Glutamatergic neuron (in vitro differentiated cells): ENCODE data around the gene RBBP7. TPM values are rescaled to one million over a fixed set of nuclear protein-coding genes. Genes with fewer than 3 reads are reported as not detected.

Experiments
- DNase-seq: peaks from one replicate; pipeline ENCODE4 v3.0.0; 2022
- H3K27ac Mint-ChIP-seq: one replicate; pipeline ENCODE4 v1.8.0; 2020; ENCODE audit warnings: mild to moderate bottlenecking, mixed read lengths, inconsistent platforms; ENCODE audit not compliant: unreplicated experiment
- H3K27me3 Mint-ChIP-seq: one replicate; pipeline ENCODE4 v1.8.0; 2020; ENCODE audit warnings: mild to moderate bottlenecking, moderate library complexity, mixed read lengths, inconsistent platforms; ENCODE audit not compliant: unreplicated experiment
- H3K36me3 Mint-ChIP-seq: one replicate; pipeline ENCODE4 v1.8.0; 2020; ENCODE audit warnings: mild to moderate bottlenecking, mixed read lengths, inconsistent platforms; ENCODE audit not compliant: unreplicated experiment
- H3K4me1 Mint-ChIP-seq: one replicate; pipeline ENCODE4 v1.8.0; 2020; ENCODE audit warnings: mild to moderate bottlenecking, low read depth, mixed read lengths, inconsistent platforms; ENCODE audit not compliant: unreplicated experiment
- H3K4me3 Mint-ChIP-seq: one replicate; pipeline ENCODE4 v1.8.0; 2020; ENCODE audit warnings: mild to moderate bottlenecking, mixed read lengths, inconsistent platforms; ENCODE audit not compliant: unreplicated experiment
- H3K9me3 Mint-ChIP-seq: one replicate; pipeline ENCODE4 v1.8.0; 2020; ENCODE audit warnings: mild to moderate bottlenecking, moderate library complexity, mixed read lengths, inconsistent platforms; ENCODE audit not compliant: unreplicated experiment
- total RNA-seq: library from RNA; stranded (reverse); fragmentation: NEBNext Ultra II Directional; extraction: Animal tissue kit (Norgen Biotek cat#: 25700); gene quantifications from one replicate; pipeline ENCODE4 v1.2.1, GENCODE V29; 2021; ENCODE audit not compliant: unreplicated experiment
- TF ChIP-seq, protein P1 (sequence below): fragments of 200-600 bp; sonication (generic); IDR thresholded peaks from one replicate; pipeline ENCODE4 v1.5.0; 2021; ENCODE audit not compliant: partially characterized antibody, unreplicated experiment

RBBP7 gene
- total RNA-seq, 1 donor from 2014 or later: 79.2 TPM

DNA sequence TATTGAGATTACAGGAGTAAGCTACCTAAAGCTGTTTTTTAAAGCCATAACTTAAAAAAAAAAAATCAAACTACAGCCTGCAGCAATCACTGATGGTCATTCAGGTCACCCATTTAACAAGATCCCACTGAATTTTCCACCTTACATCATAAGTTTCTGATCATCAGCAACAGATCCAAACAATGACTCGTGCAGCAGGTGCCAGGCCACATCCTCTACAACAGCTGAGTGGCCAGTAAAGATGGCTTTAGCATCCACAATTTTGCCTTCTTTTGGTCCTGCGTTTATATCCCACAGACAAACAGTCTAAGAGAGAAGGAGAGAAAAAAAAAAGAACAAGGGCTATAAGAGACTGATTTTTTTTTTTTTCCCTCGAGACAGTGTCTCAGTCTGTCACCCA, 16.6 kb downstream of the RBBP7 start:
- Mint-ChIP-seq H3K4me1 (no peaks in the 10 kb centered on the region), H3K27ac (no peak overlapping the region)

DNA sequence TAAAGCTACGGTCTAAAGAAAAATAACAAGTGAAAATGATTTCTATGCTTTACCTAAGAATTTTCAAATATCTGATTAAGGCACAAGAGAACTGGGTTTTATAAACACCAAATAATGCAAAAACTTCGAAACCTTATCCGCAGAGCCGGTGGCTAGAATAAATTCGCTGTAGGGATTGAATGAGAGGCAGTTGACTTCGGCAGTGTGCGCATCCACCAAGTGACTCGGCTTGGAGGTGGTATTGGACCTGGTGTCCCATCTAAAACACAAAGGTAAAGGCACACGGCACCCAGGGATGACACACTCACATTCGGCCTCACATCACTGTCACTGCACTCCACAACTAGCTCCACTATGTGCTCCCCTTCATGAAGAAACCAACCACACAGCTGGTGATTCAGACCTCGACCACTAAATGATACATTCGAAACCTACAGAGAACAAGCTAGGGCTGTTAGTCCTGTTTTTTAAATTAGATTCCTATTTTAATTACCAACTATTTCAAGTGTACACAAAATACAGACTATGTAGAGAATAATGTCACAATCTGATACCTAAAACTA, 17.5 kb downstream of the RBBP7 start:
- H3K36me3 Mint-ChIP-seq: peaks cover 4% of the 10 kb centered on the region
- no peaks in the 10 kb centered on the region for H3K9me3 Mint-ChIP-seq
- H3K4me3 Mint-ChIP-seq: no peak overlapping the region
- DNase-seq: no peak
- no peaks in the 10 kb centered on the region for H3K27me3 Mint-ChIP-seq
- TF ChIP-seq, protein P1, sequence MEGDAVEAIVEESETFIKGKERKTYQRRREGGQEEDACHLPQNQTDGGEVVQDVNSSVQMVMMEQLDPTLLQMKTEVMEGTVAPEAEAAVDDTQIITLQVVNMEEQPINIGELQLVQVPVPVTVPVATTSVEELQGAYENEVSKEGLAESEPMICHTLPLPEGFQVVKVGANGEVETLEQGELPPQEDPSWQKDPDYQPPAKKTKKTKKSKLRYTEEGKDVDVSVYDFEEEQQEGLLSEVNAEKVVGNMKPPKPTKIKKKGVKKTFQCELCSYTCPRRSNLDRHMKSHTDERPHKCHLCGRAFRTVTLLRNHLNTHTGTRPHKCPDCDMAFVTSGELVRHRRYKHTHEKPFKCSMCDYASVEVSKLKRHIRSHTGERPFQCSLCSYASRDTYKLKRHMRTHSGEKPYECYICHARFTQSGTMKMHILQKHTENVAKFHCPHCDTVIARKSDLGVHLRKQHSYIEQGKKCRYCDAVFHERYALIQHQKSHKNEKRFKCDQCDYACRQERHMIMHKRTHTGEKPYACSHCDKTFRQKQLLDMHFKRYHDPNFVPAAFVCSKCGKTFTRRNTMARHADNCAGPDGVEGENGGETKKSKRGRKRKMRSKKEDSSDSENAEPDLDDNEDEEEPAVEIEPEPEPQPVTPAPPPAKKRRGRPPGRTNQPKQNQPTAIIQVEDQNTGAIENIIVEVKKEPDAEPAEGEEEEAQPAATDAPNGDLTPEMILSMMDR: no peak
- no peaks in the 10 kb centered on the region for H3K4me1 Mint-ChIP-seq
- H3K27ac Mint-ChIP-seq: no peak overlapping the region

More for the DNA sequence above, 16.6 kb downstream of the RBBP7 start:
- TF ChIP-seq, protein P1: no peak
- Mint-ChIP-seq H3K4me3 (no peak overlapping the region), H3K36me3 (peaks cover 4% of the 10 kb centered on the region), H3K9me3 (no peaks in the 10 kb centered on the region), H3K27me3 (no peaks in the 10 kb centered on the region)
- DNase-seq: no peak

DNA sequence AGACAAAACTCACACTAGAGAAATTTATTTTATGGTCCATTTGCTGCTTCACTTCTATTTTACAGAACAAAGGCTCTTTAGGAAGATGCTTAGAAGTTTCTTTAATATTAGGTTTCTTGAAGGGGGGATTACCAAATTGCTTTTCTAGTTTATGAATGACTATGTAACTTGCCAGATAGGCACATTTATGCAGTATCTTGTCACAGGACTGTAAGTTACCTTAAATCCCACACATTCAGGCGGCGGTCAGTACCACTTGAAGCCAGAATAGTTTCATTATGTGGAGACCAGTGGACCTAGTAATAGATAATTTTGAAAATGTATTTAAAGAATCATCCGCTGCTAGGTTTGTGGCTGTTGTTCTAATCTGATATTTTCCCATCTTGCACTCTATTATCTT, 18.3 kb downstream of the RBBP7 start:
- H3K4me1 Mint-ChIP-seq: no peaks in the 10 kb centered on the region
- no peaks in the 10 kb centered on the region for H3K27me3 Mint-ChIP-seq
- TF ChIP-seq, protein P1: no peak
- H3K36me3 Mint-ChIP-seq: no peaks in the 10 kb centered on the region
- no peak for DNase-seq
- H3K27ac Mint-ChIP-seq: no peak overlapping the region
- no peaks in the 10 kb centered on the region for H3K9me3 Mint-ChIP-seq
- no peak overlapping the region for H3K4me3 Mint-ChIP-seq

DNA sequence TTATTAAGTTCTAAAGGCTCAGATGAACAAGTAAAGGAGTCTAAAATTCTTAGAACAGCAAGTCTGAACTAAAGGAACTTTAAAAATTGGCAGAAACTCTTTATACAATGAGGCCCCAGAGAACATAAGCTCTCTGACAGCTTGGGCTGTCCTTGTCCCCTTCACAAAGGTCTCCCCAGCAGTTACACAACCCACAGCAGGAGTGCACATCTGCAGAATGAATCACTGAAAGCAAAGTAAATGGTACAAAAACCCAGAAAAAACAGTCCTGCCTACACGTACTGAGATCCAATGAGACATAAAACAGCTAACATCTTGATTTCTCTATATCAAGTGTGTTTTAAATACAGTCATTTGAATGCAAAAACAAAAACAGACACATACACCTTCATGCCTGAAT, 18.7 kb downstream of the RBBP7 start:
- Mint-ChIP-seq H3K4me1 (no peaks in the 10 kb centered on the region), H3K9me3 (no peaks in the 10 kb centered on the region), H3K4me3 (no peak overlapping the region), H3K27ac (no peak overlapping the region), H3K27me3 (no peaks in the 10 kb centered on the region), H3K36me3 (no peaks in the 10 kb centered on the region)
- TF ChIP-seq, protein P1: no peak
- DNase-seq: no peak

DNA sequence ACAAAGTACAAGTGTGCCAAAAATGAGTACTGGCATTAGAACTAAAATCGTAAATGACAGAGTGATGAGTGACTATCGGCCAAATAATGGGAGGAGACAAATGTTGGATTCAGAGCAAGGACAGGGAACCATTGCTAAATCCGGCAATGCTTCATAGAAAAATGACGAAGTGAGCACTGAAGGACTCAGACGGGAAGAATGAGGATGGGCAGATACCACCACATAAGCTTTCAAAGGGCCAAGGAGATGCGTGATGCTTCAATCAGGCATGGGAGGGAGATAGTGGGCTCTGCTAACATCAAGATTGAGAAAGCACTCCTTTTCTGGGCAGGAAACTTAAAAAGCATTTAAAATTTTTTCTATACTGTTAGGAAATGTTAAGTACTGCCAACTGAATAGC, 21.6 kb downstream of the RBBP7 start:
- no peak for DNase-seq
- no peak overlapping the region for H3K27ac Mint-ChIP-seq
- H3K9me3 Mint-ChIP-seq: no peaks in the 10 kb centered on the region
- no peak overlapping the region for H3K4me3 Mint-ChIP-seq
- no peaks in the 10 kb centered on the region for H3K4me1 Mint-ChIP-seq
- H3K27me3 Mint-ChIP-seq: no peaks in the 10 kb centered on the region
- TF ChIP-seq, protein P1: no peak
- H3K36me3 Mint-ChIP-seq: no peaks in the 10 kb centered on the region
